A549 treated with Hydrocortisone at 1 μM for 4 hours (cell line): Measurements from ENCODE around the gene ACOT13. TPM values are rescaled to one million over a fixed set of nuclear protein-coding genes. Genes with fewer than 3 reads are reported as not detected.

Experiments used
- total RNA-seq: library from RNA; stranded (reverse); fragments of 200-300 nt; extraction: Qiagen RNA extraction; gene quantifications from 5 replicates; pipeline ENCODE4 v1.2.3, GENCODE V29; 2022

ACOT13 gene
- 11.1 to 27.2 TPM (median 26.0 TPM) in 5 replicates for total RNA-seq

DNA sequence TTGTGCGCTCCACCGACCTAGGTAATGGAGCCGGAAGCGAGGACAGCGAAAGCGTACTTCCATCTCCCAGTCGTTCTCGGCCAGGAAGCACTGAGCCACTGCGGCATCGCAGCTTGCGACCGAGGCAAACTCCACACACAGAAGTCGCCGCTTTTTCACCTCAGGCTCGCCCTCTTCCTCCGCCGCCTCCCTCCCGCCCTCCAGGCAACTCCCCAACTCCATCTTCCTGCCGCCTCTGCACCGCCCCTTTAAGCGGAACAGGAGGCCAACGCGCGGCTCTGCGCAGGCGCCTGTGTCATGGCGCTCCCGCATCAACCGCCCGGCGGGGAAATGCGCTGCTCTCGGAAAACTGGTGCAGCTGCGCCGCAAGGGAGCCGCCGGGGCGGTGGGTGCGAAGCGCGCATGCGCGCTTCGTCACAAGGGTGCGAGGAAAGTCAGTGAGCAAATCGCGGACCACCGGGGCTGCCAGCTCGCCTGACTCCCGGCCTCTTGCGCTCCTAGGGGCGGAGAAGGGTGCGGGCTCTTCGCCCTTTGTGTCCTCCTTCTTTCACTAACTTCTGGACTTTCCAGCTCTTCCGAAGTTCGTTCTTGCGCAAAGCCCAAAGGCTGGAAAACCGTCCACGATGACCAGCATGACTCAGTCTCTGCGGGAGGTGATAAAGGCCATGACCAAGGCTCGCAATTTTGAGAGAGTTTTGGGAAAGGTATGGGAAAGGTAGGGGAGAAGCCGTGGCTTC is at the start of gene ACOT13, which contains the start of gene TDP2:
TSS of gene ACOT13 (plus strand) at position 437 of the 737 bp plus-strand sequence. CDS start at position 624, 187 bp downstream.
TSS of gene TDP2 (minus strand) at position 259 of the 737 bp plus-strand sequence. CDS start at position 222, 37 bp downstream.

DNA sequence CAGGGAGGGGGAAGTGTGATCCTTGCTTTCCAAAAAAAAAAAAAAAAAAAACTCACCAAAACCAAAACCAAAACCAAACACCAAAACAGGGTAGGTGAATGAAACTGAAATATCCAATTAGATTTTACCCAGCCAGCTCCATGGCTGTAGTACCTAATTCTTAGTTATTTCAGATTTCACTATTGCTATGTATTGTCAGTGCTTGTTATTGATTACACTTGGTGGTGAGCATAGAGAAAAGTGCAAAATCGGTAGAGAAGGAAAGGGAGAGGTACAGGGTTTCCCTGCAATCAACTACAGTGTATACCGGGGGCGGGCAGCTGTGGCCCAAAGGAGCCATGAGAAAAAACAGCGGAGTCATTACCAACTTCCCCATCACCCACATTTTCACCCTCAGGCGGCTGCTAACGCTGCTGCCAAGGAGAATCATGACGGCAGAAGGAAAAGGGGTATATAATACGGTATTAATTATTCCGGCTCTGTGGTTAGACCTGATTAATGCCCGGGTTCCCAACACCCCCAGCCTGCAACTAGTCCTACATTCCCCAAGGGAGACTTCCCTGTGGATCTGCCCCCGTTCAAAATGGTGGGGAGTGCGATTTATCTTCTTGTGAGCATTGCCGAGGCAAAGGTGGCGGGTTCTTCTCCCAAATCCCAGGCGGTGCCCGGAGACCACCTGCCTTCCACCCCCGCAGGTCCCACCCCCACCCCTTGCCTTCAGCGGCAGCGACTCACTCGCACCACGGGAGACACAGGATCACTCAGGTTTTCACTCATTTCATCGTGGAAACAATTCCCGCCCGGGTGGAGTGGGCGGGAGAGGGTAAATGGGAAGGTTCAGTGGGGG is 52.5 kb downstream of the ACOT13 start, which contains the start of gene C6orf62:
TSS of gene C6orf62 (minus strand) at position 30 of the 847 bp plus-strand sequence. CDS start 486 bp downstream, outside the sequence.

Other genes with a start within 250 kb of the ACOT13 start
- gene GPLD1, start 177.5 kb upstream of the ACOT13 start, total RNA-seq = 0.71 to 1.4 TPM (median 1.1 TPM) in 5 replicates
- 6.4 to 8.4 TPM (median 7.6 TPM) in 5 replicates for gene ALDH5A1, start 172.1 kb upstream of the ACOT13 start, total RNA-seq
- gene KIAA0319, start 20.9 kb upstream of the ACOT13 start, total RNA-seq = 1.9 to 2.4 TPM (median 2.0 TPM) in 5 replicates
- gene TDP2, start 178 bp upstream of the ACOT13 start, total RNA-seq = 27.4 to 31.6 TPM (median 30.0 TPM) in 5 replicates
- 51.1 to 73.4 TPM (median 54.6 TPM) in 5 replicates for gene C6orf62, start 52.1 kb downstream of the ACOT13 start, total RNA-seq
- 59.9 to 61.8 TPM (median 60.8 TPM) in 5 replicates for gene GMNN, start 107.9 kb downstream of the ACOT13 start, total RNA-seq
- gene ARMH2, start 131.8 kb downstream of the ACOT13 start, total RNA-seq = not detected in 5 replicates